ENCODE data around the gene COPZ1.

COPZ1 gene

DNA sequence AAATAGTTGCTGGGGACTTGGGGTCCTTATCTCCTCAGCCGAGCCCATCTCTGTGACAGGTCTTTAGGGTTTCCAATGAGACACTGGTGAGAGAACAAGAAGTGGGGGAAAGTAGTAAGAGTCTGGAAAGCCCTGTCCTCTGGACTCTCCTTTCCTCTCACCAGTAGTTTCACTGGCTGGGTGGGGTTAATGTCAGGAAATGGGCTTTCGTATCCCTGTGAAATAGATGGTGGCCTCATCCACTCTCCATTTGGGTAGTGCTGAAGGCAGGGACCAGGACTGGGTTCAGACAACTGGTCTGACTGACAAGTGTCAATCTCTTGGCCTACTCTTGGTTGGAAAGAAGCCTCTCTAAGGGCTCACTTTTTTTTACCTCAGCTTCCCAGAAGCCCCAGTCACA is 52.1 kb downstream of the COPZ1 start:
- DNase-seq (ENCODE audit: low read depth in 2 of 2) = no peak

- DNase-seq (ENCODE audit: low read depth in 2 of 2) = no peak
Observed at GRCh38 chr12:54377797-54378515, 53.0 kb downstream of the COPZ1 start.

- DNase-seq (ENCODE audit: low read depth in 2 of 2) = no peak
Observed at GRCh38 chr12:54378796-54379397, 54.0 kb downstream of the COPZ1 start.

DNA sequence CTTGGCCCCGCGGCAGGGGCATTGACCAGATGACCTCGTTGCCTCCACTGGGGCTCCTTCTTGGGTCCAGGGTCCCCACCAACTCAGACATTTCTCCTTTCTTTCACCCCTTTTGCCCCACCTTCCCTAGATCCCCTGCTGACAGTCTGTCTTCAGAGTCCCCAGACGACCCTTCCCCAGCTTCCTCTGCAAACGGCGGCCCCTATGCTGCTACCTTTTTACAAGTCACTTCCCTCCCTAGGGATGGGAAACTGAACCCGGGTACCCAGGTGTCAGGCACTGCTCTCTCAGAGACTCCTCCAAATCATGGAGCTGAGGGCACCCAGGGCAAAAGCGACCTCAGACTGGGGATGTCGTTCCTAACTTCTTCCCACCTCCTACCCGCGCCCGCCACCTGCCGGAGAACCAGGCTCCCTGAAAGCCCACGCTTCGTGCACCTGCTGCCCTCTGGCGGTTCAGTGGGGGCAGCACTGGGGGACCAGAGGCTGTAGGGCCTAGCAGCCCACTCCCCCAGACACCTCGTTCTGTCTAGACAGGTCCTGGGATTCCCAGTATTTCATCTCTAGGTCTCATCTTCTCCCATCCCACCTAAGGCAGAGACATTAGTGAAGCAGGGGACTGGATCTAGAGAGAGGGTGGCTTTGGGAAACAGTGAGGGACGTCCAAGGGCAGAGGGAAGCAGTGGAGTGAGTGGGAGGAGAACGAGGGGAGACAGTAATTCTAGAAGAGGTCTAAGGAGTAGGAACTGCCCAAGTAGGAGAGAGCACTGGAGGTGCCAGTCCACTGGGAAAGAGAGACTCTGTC is 54.7 kb downstream of the COPZ1 start:
- peak; percentile 72 to 89 for DNase-seq (ENCODE audit: low read depth in 2 of 2)

DNA sequence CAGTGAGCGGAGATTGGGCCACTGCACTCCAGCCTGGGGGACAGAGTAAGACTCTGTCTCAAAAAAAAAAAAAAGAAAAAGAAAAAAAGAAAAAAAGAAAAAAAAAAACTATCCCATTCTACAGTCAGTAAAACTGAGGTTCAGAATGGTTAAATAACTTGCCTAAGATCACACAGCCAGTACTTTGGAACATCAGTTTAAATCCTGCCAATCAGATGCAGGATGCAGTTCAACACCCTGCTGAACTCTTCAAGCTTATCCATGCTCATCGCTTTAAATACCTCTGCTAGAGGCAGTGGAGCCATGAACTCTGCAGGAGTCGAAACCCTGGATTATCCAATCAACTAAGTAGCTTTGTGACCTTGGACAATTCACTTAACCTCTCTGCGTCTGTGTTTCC is 56.2 kb downstream of the COPZ1 start:
- no peak for DNase-seq (ENCODE audit: low read depth in 2 of 2)

- no peak for DNase-seq (ENCODE audit: low read depth in 2 of 2)
Observed at GRCh38 chr12:54383041-54383609, 58.2 kb downstream of the COPZ1 start.

- DNase-seq (ENCODE audit: low read depth in 2 of 2) = no peak
Observed at GRCh38 chr12:54384591-54385041, 59.7 kb downstream of the COPZ1 start, which contains the start of gene ZNF385A. Gene ZNF385A, minus strand, starts transcription at chr12:54384733. Its CDS starts 219 bp downstream, at chr12:54384514.

DNA sequence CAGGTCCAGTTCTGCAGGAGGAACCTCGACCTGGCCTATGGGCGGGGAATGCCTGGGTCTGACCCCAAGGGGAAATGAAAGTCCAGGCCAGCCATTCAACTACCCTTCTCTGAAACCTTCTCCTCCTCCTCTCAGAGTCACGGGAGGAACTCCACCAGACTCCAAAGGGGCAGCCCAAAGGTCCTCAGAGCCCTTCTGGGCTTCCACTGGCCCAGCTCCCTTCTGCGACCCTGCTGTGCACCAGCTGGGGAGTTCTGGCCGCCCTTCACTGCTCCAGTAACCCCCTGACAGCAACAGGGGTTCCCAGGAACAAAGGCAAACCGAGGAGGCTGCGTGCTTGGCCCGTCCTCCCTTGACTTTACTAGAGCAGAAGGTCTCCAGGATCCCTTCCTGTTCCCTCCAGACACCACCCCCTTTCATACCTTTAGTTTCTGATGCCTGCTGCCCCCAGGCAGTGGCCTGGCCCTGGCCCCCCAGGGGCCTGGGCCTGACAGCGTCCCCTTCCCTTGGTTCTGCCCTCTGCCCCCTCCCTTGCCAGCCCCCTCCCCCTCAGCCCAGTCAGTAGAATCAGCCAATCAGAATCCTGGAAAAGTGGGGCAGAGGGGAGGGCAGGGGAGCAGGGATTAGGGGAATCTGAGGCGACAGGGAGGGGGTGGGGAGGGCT is 60.5 kb downstream of the COPZ1 start:
- DNase-seq (ENCODE audit: low read depth in 2 of 2) = no peak

DNA sequence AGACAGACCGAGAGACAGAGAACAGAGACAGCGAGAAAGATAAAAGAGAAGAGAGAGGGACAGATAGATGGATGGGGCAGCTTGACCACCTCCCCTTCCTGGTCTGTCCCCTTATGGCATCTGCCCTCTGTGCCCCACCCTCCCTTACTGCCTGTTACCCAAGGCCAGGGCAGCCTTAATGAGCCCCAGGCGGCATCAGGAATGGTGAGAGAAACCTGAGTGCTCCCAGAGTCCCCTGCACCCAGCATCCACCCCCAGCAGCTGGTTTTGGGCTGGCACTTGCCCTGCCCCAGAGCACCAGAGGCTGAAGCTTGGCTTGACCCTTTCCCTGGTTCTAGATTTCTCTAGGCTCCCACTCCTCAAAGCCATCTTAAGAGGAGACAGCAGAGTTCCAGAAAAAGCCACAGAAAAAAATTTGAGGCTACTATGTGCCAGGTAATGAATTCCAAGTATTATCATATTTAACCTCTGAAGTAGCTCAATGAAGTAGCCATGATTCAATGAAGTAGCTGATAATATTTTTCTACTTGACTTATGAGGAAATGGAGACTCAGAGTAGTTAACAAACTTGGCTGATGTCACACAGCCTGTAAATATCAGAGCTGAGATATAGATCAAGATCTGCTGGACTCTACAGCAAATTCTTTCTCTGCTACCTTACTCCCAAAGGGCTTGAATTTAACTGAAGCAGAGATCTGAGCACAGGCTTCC is 61.6 kb downstream of the COPZ1 start:
- DNase-seq (ENCODE audit: low read depth in 2 of 2) = no peak

DNA sequence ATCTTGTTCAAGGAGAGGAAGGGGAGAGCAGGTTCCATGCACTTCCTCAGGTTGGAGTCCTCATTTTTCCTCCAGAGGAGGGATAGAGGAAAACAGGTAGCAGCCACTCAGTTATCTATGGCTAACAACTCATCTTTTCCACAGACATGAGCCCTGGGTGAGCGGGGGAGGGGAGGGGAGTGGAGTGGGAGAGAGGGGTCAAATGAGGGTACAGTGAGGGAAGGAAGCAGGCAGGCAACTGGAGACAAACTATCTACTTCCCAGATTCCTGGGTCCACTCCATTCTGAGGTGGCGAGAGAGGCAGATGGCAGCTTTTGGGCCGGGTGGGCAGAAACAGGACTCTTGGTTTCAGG is 62.2 kb downstream of the COPZ1 start:
- DNase-seq (ENCODE audit: low read depth in 2 of 2) = no peak

GRCh38 chr12:54388237-54389133 is 63.6 kb downstream of the COPZ1 start:
- DNase-seq (ENCODE audit: low read depth in 2 of 2) = no peak

- DNase-seq (ENCODE audit: low read depth in 2 of 2) = no peak
Observed at GRCh38 chr12:54389134-54389508, 64.2 kb downstream of the COPZ1 start.

DNA sequence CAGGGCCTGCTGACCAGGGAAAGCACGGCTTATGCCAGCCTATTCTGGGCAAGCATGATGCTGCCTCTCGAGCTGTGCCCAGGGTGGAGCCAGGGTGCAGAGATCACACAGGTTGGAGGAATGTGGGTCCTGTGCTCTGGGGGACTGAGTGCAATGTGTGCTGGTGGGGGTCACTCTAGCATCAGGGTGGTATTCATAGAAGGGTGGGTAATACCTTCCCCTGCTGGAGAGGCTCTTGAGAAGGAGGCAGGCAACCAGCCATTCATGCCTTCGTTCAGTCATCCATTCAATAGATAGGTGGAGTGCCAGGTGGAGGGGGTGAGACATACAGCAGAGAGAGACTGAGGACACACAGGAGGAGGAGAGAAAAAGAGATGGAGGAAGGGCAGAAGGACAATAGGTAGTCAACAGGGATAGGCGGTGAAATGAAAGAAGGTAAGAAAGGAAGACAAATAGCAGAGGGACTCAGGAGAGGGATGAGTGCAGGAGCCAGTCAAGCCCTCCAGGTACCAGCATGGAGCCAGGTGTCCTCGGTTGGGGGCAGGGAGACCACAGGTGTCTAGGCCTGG is 64.8 kb downstream of the COPZ1 start:
- DNase-seq (ENCODE audit: low read depth in 2 of 2) = no peak

GRCh38 chr12:54390176-54390667 is 65.3 kb downstream of the COPZ1 start:
- DNase-seq (ENCODE audit: low read depth in 2 of 2) = no peak

DNA sequence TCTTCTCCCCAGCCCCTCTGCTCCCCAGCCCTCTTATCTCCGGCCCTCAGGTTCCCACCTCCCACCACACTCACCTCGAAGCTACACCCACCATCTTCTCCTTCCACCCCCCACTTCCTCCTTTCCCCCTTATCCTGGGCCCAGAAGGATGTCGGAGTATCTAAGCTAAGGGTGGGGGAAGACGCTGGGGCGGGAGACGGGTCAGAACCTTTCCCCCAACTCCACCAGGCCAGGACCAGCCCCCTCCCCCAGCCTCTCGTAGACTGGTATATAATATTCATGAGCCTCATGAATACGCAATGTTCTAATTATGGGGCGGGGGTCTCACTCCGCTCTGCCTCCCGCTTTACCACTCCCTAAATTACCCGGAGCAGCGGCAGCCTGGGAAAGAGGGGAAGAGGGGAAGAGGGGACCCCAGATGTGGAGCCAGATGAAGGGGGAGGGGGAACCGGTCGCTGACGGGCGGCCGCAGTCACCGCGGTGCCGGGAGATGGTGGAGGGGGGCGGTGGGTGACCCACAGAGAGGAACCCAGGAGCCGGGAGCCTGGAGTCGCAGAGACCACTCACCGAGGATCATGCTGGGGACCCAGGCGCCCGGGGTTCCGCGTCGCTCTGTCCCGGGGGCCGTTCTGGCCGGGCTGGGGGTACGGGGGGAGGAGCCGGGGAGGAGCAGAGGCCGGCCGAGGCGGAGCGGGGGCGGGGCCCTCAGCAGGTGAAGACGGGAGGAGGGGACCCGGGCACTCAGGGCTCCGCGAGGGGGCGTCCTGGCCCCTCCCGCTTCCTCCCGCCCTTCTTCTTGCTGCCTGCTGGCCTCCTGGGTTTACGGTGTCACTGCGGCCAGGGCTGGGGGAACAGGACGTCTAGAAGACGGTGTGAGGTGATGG is 66.0 kb downstream of the COPZ1 start:
- peak in 1 of 2 donors; percentile 52 for DNase-seq (ENCODE audit: low read depth in 2 of 2)

DNA sequence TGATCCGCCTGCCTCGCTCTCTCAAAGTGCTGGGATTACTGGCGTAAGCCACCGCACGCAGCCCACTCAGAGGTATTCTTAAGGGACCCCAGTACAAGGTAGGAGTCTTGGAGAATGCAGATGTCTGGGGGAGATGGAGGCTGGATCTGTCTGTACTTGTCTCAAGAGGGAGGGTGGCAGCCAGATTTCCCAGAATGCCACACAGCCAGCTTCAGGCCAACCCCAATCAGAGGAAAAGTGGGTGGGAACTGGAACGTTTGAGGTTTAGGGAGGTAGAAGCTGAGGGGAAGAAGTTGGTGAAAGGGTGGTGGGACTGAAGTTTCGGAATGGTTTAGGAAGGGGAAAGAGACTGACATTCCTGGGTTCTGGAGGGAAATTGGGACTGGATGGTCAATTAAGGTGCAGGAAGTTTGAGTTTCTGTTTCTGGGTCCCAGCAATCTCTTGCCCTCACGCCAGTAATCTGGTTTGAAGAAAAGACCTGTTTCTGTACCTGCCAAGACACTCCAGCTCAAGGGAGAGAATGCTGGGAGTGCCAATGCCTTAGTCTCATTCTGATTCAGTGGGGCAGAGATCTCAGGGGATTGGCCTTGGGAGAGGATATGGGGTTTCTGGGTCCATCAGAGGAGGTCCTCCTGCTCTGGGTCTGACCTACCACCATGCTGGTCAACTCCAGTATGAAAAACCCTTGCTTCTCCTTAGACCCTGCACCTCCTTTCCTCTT is 67.7 kb downstream of the COPZ1 start:
- DNase-seq (ENCODE audit: low read depth in 2 of 2) = no peak

- no peak for DNase-seq (ENCODE audit: low read depth in 2 of 2)
Observed at GRCh38 chr12:54393207-54393609, 68.3 kb downstream of the COPZ1 start.

GRCh38 chr12:54393743-54394142 is 68.8 kb downstream of the COPZ1 start:
- no peak for DNase-seq (ENCODE audit: low read depth in 2 of 2)
